ENCODE measurements around the gene ACCSL. TPM values are rescaled to one million over a fixed set of nuclear protein-coding genes. Genes with fewer than 3 reads are reported as not detected.

The ACCSL gene
- polyA plus RNA-seq, 1 of the 3 experiments (the other 2 are of a cell fraction): not detected

DNA sequence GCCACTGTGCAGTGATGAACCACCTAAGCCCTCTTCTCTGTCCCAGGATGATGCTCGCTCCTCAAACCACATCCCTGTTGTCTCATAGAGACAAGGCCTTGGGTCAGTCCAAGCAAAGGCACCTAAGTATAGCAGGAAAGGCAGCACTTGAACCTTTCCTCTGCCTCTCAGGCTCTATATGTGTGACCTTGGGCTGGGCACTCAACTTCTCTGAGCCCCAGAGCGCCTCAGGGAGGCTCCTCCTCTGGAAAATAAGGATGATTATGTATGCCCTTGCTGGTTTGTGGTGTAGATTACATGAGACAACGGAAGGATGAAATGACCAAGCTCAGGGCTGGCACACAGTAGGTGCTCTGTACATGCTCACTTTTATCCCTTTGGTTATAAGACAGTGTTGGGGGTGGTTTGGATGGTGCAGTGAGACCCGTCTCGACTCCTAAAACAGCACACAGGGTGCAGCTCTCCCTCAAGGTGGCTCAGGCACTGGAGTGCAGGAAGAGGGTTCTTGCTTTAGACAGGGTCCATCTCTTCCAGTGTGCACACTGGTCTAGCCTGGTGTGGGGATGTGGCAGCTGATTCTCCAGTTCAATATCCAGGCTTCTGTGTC is 40.2 kb upstream of the ACCSL start (continued):
- no peak for TF ChIP-seq RAD21 (IDR thresholded peaks at IDR 0.05; ENCODE audit: low read length)
- no peak for TF ChIP-seq SMC3 (IDR thresholded peaks at IDR 0.05; ENCODE audit: low read depth, low read length)
- TF ChIP-seq EP300 (IDR thresholded peaks at IDR 0.05; ENCODE audit: borderline replicate concordance in 1 of 2, low read depth in 1 of 2, low read length in 1 of 2): no peak
- TF ChIP-seq MEF2A (IDR thresholded peaks at IDR 0.05; ENCODE audit: borderline replicate concordance, low read depth): no peak

DNA sequence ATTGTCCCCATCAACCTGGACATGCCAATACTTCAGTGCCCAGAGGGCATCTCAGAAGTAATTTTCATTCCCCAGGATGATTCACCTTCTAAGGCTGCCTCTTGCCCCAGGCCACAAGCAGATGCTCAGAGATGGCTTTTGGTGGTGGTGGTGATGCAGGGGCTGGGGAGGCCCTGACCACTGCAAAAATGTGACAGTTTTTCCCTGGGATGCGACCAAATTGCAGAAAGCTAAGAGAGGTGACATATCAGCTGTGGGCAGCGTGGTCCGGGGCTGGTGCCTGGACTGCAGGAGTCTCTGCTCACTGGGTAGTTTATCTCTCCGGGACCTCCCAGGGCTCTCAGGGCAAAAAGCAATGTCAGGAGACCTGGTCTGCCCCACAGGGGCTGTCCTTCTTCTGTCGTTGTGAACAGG is 39.7 kb upstream of the ACCSL start:
- Histone ChIP-seq H3K4me1 (ENCODE audit: control insufficient read depth in 1 of 2, insufficient read depth in 2 of 2, low read depth in 1 of 2, low read length in 1 of 2) (peaks cover 0 to 15% of the 10 kb centered on the region in 2 experiments; a peak in 1 of 4 replicates), H2AFZ (ENCODE audit: low read depth) (no peak overlapping the region), H3F3A (replicated peaks; ENCODE audit: insufficient read depth) (no peaks in the 10 kb centered on the region), H3K27ac (ENCODE audit: low read depth in 2 of 2, low read length in 1 of 2) (no peak overlapping the region), H3K9ac (no peak overlapping the region), H3K36me3 (replicated peaks in 1 of 2; ENCODE audit: control insufficient read depth in 1 of 2, insufficient read depth in 2 of 2, low read length in 1 of 2) (no peaks in the 10 kb centered on the region), H3K9me3 (no peaks in the 10 kb centered on the region), H3K27me3 (ENCODE audit: insufficient read depth) (no peaks in the 10 kb centered on the region), H3K9me2 (no peaks in the 10 kb centered on the region), H3K4me3 (ENCODE audit: low read depth in 2 of 2, low read length in 1 of 2) (no peak overlapping the region), H4K20me1 (ENCODE audit: insufficient read depth) (no peaks in the 10 kb centered on the region), H3K4me2 (no peak overlapping the region), H3K79me2 (ENCODE audit: insufficient read depth) (no peaks in the 10 kb centered on the region)
- ChIA-PET POLR2A (no interaction called here), CTCF (interaction anchor here (0.9 to 1.3 kb wide), 2 partner anchors 19 to 30 kb away, joined by 3 to 4 read pairs; no protein-coding TSS in a partner anchor)
- DNase-seq: no peak
- no peak for TF ChIP-seq RFX5 (IDR thresholded peaks at IDR 0.05; ENCODE audit: low read length)
- no peak for TF ChIP-seq YY1 (IDR thresholded peaks at IDR 0.05; ENCODE audit: low read depth)
- TF ChIP-seq NRF1 (IDR thresholded peaks at IDR 0.05; ENCODE audit: low read depth, low read length): no peak
- TF ChIP-seq, protein P1, sequence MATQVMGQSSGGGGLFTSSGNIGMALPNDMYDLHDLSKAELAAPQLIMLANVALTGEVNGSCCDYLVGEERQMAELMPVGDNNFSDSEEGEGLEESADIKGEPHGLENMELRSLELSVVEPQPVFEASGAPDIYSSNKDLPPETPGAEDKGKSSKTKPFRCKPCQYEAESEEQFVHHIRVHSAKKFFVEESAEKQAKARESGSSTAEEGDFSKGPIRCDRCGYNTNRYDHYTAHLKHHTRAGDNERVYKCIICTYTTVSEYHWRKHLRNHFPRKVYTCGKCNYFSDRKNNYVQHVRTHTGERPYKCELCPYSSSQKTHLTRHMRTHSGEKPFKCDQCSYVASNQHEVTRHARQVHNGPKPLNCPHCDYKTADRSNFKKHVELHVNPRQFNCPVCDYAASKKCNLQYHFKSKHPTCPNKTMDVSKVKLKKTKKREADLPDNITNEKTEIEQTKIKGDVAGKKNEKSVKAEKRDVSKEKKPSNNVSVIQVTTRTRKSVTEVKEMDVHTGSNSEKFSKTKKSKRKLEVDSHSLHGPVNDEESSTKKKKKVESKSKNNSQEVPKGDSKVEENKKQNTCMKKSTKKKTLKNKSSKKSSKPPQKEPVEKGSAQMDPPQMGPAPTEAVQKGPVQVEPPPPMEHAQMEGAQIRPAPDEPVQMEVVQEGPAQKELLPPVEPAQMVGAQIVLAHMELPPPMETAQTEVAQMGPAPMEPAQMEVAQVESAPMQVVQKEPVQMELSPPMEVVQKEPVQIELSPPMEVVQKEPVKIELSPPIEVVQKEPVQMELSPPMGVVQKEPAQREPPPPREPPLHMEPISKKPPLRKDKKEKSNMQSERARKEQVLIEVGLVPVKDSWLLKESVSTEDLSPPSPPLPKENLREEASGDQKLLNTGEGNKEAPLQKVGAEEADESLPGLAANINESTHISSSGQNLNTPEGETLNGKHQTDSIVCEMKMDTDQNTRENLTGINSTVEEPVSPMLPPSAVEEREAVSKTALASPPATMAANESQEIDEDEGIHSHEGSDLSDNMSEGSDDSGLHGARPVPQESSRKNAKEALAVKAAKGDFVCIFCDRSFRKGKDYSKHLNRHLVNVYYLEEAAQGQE (IDR thresholded peaks at IDR 0.05; ENCODE audit: low read depth, low read length): no peak
- TF ChIP-seq, protein P2, sequence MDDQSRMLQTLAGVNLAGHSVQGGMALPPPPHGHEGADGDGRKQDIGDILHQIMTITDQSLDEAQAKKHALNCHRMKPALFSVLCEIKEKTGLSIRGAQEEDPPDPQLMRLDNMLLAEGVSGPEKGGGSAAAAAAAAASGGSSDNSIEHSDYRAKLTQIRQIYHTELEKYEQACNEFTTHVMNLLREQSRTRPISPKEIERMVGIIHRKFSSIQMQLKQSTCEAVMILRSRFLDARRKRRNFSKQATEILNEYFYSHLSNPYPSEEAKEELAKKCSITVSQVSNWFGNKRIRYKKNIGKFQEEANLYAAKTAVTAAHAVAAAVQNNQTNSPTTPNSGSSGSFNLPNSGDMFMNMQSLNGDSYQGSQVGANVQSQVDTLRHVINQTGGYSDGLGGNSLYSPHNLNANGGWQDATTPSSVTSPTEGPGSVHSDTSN (IDR thresholded peaks at IDR 0.05): no peak
- no peak for TF ChIP-seq MEF2A (IDR thresholded peaks at IDR 0.05; ENCODE audit: borderline replicate concordance, low read depth)
- no peak for TF ChIP-seq JUND (IDR thresholded peaks at IDR 0.05)
- TF ChIP-seq FOXM1 (IDR thresholded peaks at IDR 0.05; ENCODE audit: low read depth): no peak
- no peak for TF ChIP-seq SMC3 (IDR thresholded peaks at IDR 0.05; ENCODE audit: low read depth, low read length)
- no peak for TF ChIP-seq TEAD4 (IDR thresholded peaks at IDR 0.05; ENCODE audit: borderline replicate concordance, insufficient read depth)
- no peak for TF ChIP-seq RCOR1 (IDR thresholded peaks at IDR 0.05; ENCODE audit: low read length)
- no peak for TF ChIP-seq RXRA (IDR thresholded peaks at IDR 0.05; ENCODE audit: borderline replicate concordance, low read depth)
- no peak for TF ChIP-seq FOXJ3 (CRISPR knock-in tag; IDR thresholded peaks at IDR 0.05)
- TF ChIP-seq TCF12 (IDR thresholded peaks at IDR 0.05): no peak
- TF ChIP-seq, protein P3, sequence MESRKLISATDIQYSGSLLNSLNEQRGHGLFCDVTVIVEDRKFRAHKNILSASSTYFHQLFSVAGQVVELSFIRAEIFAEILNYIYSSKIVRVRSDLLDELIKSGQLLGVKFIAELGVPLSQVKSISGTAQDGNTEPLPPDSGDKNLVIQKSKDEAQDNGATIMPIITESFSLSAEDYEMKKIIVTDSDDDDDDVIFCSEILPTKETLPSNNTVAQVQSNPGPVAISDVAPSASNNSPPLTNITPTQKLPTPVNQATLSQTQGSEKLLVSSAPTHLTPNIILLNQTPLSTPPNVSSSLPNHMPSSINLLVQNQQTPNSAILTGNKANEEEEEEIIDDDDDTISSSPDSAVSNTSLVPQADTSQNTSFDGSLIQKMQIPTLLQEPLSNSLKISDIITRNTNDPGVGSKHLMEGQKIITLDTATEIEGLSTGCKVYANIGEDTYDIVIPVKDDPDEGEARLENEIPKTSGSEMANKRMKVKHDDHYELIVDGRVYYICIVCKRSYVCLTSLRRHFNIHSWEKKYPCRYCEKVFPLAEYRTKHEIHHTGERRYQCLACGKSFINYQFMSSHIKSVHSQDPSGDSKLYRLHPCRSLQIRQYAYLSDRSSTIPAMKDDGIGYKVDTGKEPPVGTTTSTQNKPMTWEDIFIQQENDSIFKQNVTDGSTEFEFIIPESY (IDR thresholded peaks at IDR 0.05; ENCODE audit: borderline replicate concordance, low read depth): no peak
- TF ChIP-seq FOSL2 (IDR thresholded peaks at IDR 0.05; ENCODE audit: borderline replicate concordance, low read depth): no peak
- TF ChIP-seq MXI1 (IDR thresholded peaks at IDR 0.05; ENCODE audit: low read depth, low read length): no peak
- no peak for TF ChIP-seq GATA2 (CRISPR knock-in tag; IDR thresholded peaks at IDR 0.05)
- no peak for TF ChIP-seq IRF3 (IDR thresholded peaks at IDR 0.05; ENCODE audit: low read depth, low read length)
- TF ChIP-seq RAD21 (IDR thresholded peaks at IDR 0.05; ENCODE audit: low read length): no peak
- 58% methylated on average over 3 of the region's 5 CpGs for WGBS (ENCODE audit: low lambda C conversion rate)
